H1 (cell line): Measurements from ENCODE around the gene POP7. TPM values are rescaled to one million over a fixed set of nuclear protein-coding genes. Genes with fewer than 3 reads are reported as not detected.

Experiments used
- BCL11A ChIP-seq, 2 experiments: IDR thresholded peaks; one replicate each; pipeline ENCODE4 v1.6.1; 2011; ENCODE audit warnings: low read depth in 2 of 2, low read length in 2 of 2, mild to moderate bottlenecking in 2 of 2
- CBX5 ChIP-seq: fragments of 300-800, 300-1000 bp; sonication (generic); IDR thresholded peaks from 2 replicates; pipeline ENCODE4 v1.7.1; 2016; ENCODE audit warnings: antibody characterized with exemption, low read length, low read depth
- CEBPB ChIP-seq: IDR thresholded peaks from 2 replicates; pipeline ENCODE4 v1.6.1; 2012; ENCODE audit warnings: low read depth, low read length
- CHD1 ChIP-seq: IDR thresholded peaks from 2 replicates; pipeline ENCODE4 v1.6.1; 2012; ENCODE audit warnings: low read depth, low read length, improper control_type of control experiment
- HDAC6 ChIP-seq: IDR thresholded peaks from one replicate; pipeline ENCODE4 v1.7.1; 2012; ENCODE audit warnings: low read depth, mild to moderate bottlenecking, inconsistent platforms, low read length, moderate library complexity
- JUN ChIP-seq: IDR thresholded peaks from 2 replicates; pipeline ENCODE4 v1.6.1; 2011; ENCODE audit warnings: low read depth, mild to moderate bottlenecking, improper control_type of control experiment, low read length
- RBBP5 ChIP-seq: IDR thresholded peaks from 2 replicates; pipeline ENCODE4 v1.7.1; 2012; ENCODE audit warnings: low read depth, mild to moderate bottlenecking, inconsistent platforms, low read length, moderate library complexity, borderline replicate concordance
- SIN3A ChIP-seq, 2 experiments: IDR thresholded peaks in 1 of 2; conservative IDR thresholded peaks in 1 of 2; 2 replicates each; pipeline ENCODE4 v1.6.1; 2011 to 2012; ENCODE audit warnings: low read length in 2 of 2, improper control_type of control experiment in 1 of 2, low read depth in 1 of 2, mild to moderate bottlenecking in 1 of 2
- SIRT6 ChIP-seq: IDR thresholded peaks from one replicate; pipeline ENCODE4 v1.7.1; 2012; ENCODE audit warnings: low read length, inconsistent platforms
- SP1 ChIP-seq: IDR thresholded peaks from 2 replicates; pipeline ENCODE4 v1.6.1; 2011; ENCODE audit warnings: low read depth, low read length
- TAF1 ChIP-seq: IDR thresholded peaks from 2 replicates; pipeline ENCODE4 v1.6.1; 2011; ENCODE audit warnings: mild to moderate bottlenecking, low read depth, low read length
- ZNF274 ChIP-seq: IDR thresholded peaks from 2 replicates; pipeline ENCODE4 v1.7.0; 2012; ENCODE audit warnings: low read length, borderline replicate concordance; ENCODE audit errors: extremely low read depth
- polyA plus RNA-seq, 7 experiments: library from polyadenylated mRNA; depleted of rRNA in 3 of 7; stranded (reverse) in 5 of 7; unstranded in 2 of 7; fragments of >200 nt in 5 of 7; fragments of 200-250 nt in 2 of 7; gene quantifications; 1 replicate in 5 of 7; 2 replicates in 1 of 7; 4 replicates in 1 of 7; pipeline versions ENCODE4 v1.2.1 to v1.2.3, GENCODE V29; 2011 to 2013; ENCODE audit warnings: missing spikeins in 2 of 7, mixed read lengths in 2 of 7
- total RNA-seq: library from RNA; stranded (reverse); fragmentation: NEBNext Ultra II Directional; extraction: Animal tissue kit (Norgen Biotek cat#: 25700); gene quantifications from 2 replicates; pipeline ENCODE4 v1.2.1, GENCODE V29; 2021
- TF ChIP-seq, protein P1 (sequence below): fragments of 300-600 bp; sonication (generic); IDR thresholded peaks from 2 replicates; pipeline ENCODE4 v1.7.1; 2012; ENCODE audit warnings: low read length, moderate library complexity, mild to moderate bottlenecking, inconsistent platforms; ENCODE audit not compliant: insufficient replicate concordance

Gene POP7
- total and polyA plus RNA-seq, 2 of the 8 experiments (the other 6 are each of a cell fraction or from before 2014, with no cell fraction given): 92.5 to 135 TPM

DNA sequence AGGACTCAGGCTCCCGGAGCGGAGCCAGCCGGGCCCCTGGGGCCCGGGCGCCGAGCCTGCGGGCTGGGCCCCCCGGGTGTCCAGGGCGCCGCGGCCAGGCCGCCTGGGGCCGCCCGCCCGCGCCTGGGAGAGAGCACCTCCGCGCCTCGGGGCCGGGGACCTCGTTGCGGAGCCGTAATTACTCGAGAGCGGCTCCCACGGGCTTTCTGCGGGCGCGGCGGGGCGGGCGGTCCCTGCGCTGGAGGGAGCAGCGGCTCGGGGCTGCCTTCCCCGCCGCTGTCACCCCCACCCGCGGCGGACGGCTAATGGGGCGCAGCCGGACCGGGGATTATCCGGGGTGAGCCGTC, 30.8 kb upstream of the POP7 start (continued):
- TF ChIP-seq, protein P1, sequence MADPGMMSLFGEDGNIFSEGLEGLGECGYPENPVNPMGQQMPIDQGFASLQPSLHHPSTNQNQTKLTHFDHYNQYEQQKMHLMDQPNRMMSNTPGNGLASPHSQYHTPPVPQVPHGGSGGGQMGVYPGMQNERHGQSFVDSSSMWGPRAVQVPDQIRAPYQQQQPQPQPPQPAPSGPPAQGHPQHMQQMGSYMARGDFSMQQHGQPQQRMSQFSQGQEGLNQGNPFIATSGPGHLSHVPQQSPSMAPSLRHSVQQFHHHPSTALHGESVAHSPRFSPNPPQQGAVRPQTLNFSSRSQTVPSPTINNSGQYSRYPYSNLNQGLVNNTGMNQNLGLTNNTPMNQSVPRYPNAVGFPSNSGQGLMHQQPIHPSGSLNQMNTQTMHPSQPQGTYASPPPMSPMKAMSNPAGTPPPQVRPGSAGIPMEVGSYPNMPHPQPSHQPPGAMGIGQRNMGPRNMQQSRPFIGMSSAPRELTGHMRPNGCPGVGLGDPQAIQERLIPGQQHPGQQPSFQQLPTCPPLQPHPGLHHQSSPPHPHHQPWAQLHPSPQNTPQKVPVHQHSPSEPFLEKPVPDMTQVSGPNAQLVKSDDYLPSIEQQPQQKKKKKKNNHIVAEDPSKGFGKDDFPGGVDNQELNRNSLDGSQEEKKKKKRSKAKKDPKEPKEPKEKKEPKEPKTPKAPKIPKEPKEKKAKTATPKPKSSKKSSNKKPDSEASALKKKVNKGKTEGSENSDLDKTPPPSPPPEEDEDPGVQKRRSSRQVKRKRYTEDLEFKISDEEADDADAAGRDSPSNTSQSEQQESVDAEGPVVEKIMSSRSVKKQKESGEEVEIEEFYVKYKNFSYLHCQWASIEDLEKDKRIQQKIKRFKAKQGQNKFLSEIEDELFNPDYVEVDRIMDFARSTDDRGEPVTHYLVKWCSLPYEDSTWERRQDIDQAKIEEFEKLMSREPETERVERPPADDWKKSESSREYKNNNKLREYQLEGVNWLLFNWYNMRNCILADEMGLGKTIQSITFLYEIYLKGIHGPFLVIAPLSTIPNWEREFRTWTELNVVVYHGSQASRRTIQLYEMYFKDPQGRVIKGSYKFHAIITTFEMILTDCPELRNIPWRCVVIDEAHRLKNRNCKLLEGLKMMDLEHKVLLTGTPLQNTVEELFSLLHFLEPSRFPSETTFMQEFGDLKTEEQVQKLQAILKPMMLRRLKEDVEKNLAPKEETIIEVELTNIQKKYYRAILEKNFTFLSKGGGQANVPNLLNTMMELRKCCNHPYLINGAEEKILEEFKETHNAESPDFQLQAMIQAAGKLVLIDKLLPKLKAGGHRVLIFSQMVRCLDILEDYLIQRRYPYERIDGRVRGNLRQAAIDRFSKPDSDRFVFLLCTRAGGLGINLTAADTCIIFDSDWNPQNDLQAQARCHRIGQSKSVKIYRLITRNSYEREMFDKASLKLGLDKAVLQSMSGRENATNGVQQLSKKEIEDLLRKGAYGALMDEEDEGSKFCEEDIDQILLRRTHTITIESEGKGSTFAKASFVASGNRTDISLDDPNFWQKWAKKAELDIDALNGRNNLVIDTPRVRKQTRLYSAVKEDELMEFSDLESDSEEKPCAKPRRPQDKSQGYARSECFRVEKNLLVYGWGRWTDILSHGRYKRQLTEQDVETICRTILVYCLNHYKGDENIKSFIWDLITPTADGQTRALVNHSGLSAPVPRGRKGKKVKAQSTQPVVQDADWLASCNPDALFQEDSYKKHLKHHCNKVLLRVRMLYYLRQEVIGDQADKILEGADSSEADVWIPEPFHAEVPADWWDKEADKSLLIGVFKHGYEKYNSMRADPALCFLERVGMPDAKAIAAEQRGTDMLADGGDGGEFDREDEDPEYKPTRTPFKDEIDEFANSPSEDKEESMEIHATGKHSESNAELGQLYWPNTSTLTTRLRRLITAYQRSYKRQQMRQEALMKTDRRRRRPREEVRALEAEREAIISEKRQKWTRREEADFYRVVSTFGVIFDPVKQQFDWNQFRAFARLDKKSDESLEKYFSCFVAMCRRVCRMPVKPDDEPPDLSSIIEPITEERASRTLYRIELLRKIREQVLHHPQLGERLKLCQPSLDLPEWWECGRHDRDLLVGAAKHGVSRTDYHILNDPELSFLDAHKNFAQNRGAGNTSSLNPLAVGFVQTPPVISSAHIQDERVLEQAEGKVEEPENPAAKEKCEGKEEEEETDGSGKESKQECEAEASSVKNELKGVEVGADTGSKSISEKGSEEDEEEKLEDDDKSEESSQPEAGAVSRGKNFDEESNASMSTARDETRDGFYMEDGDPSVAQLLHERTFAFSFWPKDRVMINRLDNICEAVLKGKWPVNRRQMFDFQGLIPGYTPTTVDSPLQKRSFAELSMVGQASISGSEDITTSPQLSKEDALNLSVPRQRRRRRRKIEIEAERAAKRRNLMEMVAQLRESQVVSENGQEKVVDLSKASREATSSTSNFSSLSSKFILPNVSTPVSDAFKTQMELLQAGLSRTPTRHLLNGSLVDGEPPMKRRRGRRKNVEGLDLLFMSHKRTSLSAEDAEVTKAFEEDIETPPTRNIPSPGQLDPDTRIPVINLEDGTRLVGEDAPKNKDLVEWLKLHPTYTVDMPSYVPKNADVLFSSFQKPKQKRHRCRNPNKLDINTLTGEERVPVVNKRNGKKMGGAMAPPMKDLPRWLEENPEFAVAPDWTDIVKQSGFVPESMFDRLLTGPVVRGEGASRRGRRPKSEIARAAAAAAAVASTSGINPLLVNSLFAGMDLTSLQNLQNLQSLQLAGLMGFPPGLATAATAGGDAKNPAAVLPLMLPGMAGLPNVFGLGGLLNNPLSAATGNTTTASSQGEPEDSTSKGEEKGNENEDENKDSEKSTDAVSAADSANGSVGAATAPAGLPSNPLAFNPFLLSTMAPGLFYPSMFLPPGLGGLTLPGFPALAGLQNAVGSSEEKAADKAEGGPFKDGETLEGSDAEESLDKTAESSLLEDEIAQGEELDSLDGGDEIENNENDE: no peak
- TF ChIP-seq SP1 (no peak), ZNF274 (no peak), SIRT6 (no peak), JUN (no peak), RBBP5 (no peak), BCL11A (IDR thresholded peaks at IDR 0.05; ENCODE audit: low read depth in 2 of 2, low read length in 2 of 2) (no peak), SIN3A (conservative IDR thresholded peaks at IDR 0.05 in 1 of 2, IDR thresholded peaks at IDR 0.05 in 1 of 2; ENCODE audit: low read depth in 1 of 2, low read length in 2 of 2) (no peak), CEBPB (no peak), HDAC6 (no peak), TAF1 (no peak), CHD1 (no peak), CBX5 (no peak)
